ENCODE measurements around the gene GJA1. TPM values are rescaled to one million over a fixed set of nuclear protein-coding genes. Genes with fewer than 3 reads are reported as not detected.
A peak's percentile ranks its signal among the peaks of the same experiment; 100 is the strongest.
"Not testable (repeated sequence)": the region's sequence is repeated elsewhere in the genome, so short reads cannot be mapped to it uniquely, and the experiment has no call there.

The GJA1 gene
- total RNA-seq, 2 donors from 2014 or later = not detected

GRCh38 chr6:121428872-121429756 lies 6.3 kb upstream of the GJA1 start:
- peaks cover 2 to 8% of the 10 kb centered on the region in 2 donors for H3K27me3 Mint-ChIP-seq
- H3K4me3 Mint-ChIP-seq = no peak overlapping the region
- H3K27ac Mint-ChIP-seq = no peak overlapping the region
- no peaks in the 10 kb centered on the region for H3K9me3 Mint-ChIP-seq
- H3K36me3 Mint-ChIP-seq = no peaks in the 10 kb centered on the region
- no peaks in the 10 kb centered on the region for H3K4me1 Mint-ChIP-seq (ENCODE audit: low read depth in 2 of 2)
- DNase-seq (ENCODE audit: low spot score) (no peak), ATAC-seq (no peak)

- DNase-seq (ENCODE audit: low spot score) = no peak
- no peaks in the 10 kb centered on the region for H3K9me3 Mint-ChIP-seq
- H3K27me3 Mint-ChIP-seq = peaks cover 7 to 8% of the 10 kb centered on the region in 2 donors
- H3K27ac Mint-ChIP-seq = no peak overlapping the region
- no peaks in the 10 kb centered on the region for H3K36me3 Mint-ChIP-seq
- no peak overlapping the region for H3K4me3 Mint-ChIP-seq
- H3K4me1 Mint-ChIP-seq (ENCODE audit: low read depth in 2 of 2) = no peaks in the 10 kb centered on the region
- ATAC-seq = no peak
Measured at GRCh38 chr6:121430514-121431460, 4.7 kb upstream of the GJA1 start.

- not testable (repeated sequence) for H3K4me1 Mint-ChIP-seq (ENCODE audit: low read depth in 2 of 2); H3K4me3 Mint-ChIP-seq; ATAC-seq; H3K9me3 Mint-ChIP-seq; H3K36me3 Mint-ChIP-seq; DNase-seq (ENCODE audit: low spot score); H3K27ac Mint-ChIP-seq
- peaks cover 9 to 15% of the 10 kb centered on the region in 2 donors for H3K27me3 Mint-ChIP-seq
Measured at GRCh38 chr6:121431776-121432175, 3.7 kb upstream of the GJA1 start.

GRCh38 chr6:121434037-121434770 lies 1.2 kb upstream of the GJA1 start:
- Mint-ChIP-seq H3K9me3 (no peaks in the 10 kb centered on the region), H3K4me3 (no peak overlapping the region)
- ATAC-seq = no peak

GRCh38 chr6:121436274-121436857 lies 920 bp downstream of the GJA1 start:
- ATAC-seq (no peak), DNase-seq (ENCODE audit: low spot score) (no peak)
- no peak overlapping the region for H3K27ac Mint-ChIP-seq
- no peaks in the 10 kb centered on the region for H3K9me3 Mint-ChIP-seq
- no peaks in the 10 kb centered on the region for H3K36me3 Mint-ChIP-seq
- peaks cover 4 to 5% of the 10 kb centered on the region in 2 donors for H3K4me1 Mint-ChIP-seq (ENCODE audit: low read depth in 2 of 2)
- H3K27me3 Mint-ChIP-seq = peaks cover 24 to 46% of the 10 kb centered on the region in 2 donors
- H3K4me3 Mint-ChIP-seq = peak overlapping the region; percentile 61

More at GRCh38 chr6:121434037-121434770, 1.2 kb upstream of the GJA1 start:
- H3K4me1 Mint-ChIP-seq (ENCODE audit: low read depth in 2 of 2) = peaks cover 4 to 5% of the 10 kb centered on the region in 2 donors
- no peak for DNase-seq (ENCODE audit: low spot score)
- H3K27ac Mint-ChIP-seq = no peak overlapping the region
- no peaks in the 10 kb centered on the region for H3K36me3 Mint-ChIP-seq
- H3K27me3 Mint-ChIP-seq = peaks cover 21 to 34% of the 10 kb centered on the region in 2 donors

GRCh38 chr6:121436960-121437850 lies 1.8 kb downstream of the GJA1 start:
- Mint-ChIP-seq H3K4me1 (ENCODE audit: low read depth in 2 of 2) (peaks cover 4 to 5% of the 10 kb centered on the region in 2 donors), H3K27me3 (peaks cover 24 to 49% of the 10 kb centered on the region in 2 donors), H3K27ac (no peak overlapping the region), H3K4me3 (peak overlapping the region; percentile 61), H3K9me3 (no peaks in the 10 kb centered on the region), H3K36me3 (no peaks in the 10 kb centered on the region)
- ATAC-seq = no peak
- no peak for DNase-seq (ENCODE audit: low spot score)

GRCh38 chr6:121437851-121438651 lies 2.6 kb downstream of the GJA1 start:
- Mint-ChIP-seq H3K4me1 (ENCODE audit: low read depth in 2 of 2) (peaks cover 4 to 5% of the 10 kb centered on the region in 2 donors), H3K4me3 (peak overlapping the region; percentile 56), H3K27ac (no peak overlapping the region), H3K27me3 (peaks cover 21 to 44% of the 10 kb centered on the region in 2 donors), H3K36me3 (no peaks in the 10 kb centered on the region), H3K9me3 (no peaks in the 10 kb centered on the region)
- ATAC-seq (no peak), DNase-seq (ENCODE audit: low spot score) (no peak)

- no peak for ATAC-seq
- Mint-ChIP-seq H3K27me3 (peaks cover 21 to 44% of the 10 kb centered on the region in 2 donors), H3K27ac (no peak overlapping the region), H3K9me3 (no peaks in the 10 kb centered on the region), H3K36me3 (no peaks in the 10 kb centered on the region), H3K4me1 (ENCODE audit: low read depth in 2 of 2) (peaks cover 4 to 5% of the 10 kb centered on the region in 2 donors), H3K4me3 (no peak overlapping the region)
- DNase-seq (ENCODE audit: low spot score) = no peak
Measured at GRCh38 chr6:121438869-121439268, 3.4 kb downstream of the GJA1 start.

GRCh38 chr6:121439475-121439874 lies 4.0 kb downstream of the GJA1 start:
- no peak overlapping the region for H3K4me3 Mint-ChIP-seq
- no peaks in the 10 kb centered on the region for H3K36me3 Mint-ChIP-seq
- peaks cover 4 to 5% of the 10 kb centered on the region in 2 donors for H3K4me1 Mint-ChIP-seq (ENCODE audit: low read depth in 2 of 2)
- H3K27ac Mint-ChIP-seq = no peak overlapping the region
- H3K27me3 Mint-ChIP-seq = peaks cover 21 to 44% of the 10 kb centered on the region in 2 donors
- DNase-seq (ENCODE audit: low spot score) = no peak
- H3K9me3 Mint-ChIP-seq = no peaks in the 10 kb centered on the region
- ATAC-seq = no peak

GRCh38 chr6:121439926-121440325 lies 4.5 kb downstream of the GJA1 start:
- Mint-ChIP-seq H3K9me3 (no peaks in the 10 kb centered on the region), H3K36me3 (no peaks in the 10 kb centered on the region), H3K4me3 (no peak overlapping the region), H3K27me3 (peaks cover 21 to 44% of the 10 kb centered on the region in 2 donors), H3K27ac (no peak overlapping the region), H3K4me1 (ENCODE audit: low read depth in 2 of 2) (peaks cover 4 to 5% of the 10 kb centered on the region in 2 donors)
- ATAC-seq (no peak), DNase-seq (ENCODE audit: low spot score) (no peak)

- no peak overlapping the region for H3K4me3 Mint-ChIP-seq
- peaks cover 15 to 39% of the 10 kb centered on the region in 2 donors for H3K27me3 Mint-ChIP-seq
- H3K36me3 Mint-ChIP-seq = no peaks in the 10 kb centered on the region
- no peak for ATAC-seq
- peaks cover 4 to 5% of the 10 kb centered on the region in 2 donors for H3K4me1 Mint-ChIP-seq (ENCODE audit: low read depth in 2 of 2)
- no peak overlapping the region for H3K27ac Mint-ChIP-seq
- no peaks in the 10 kb centered on the region for H3K9me3 Mint-ChIP-seq
- no peak for DNase-seq (ENCODE audit: low spot score)
Measured at GRCh38 chr6:121441477-121441876, 6.0 kb downstream of the GJA1 start.
